Testis (tissue), 2 donors: ENCODE data around the gene KRTAP10-9.

Source experiments
- POLR2A ChIP-seq: fragments of 450-650 bp; IDR thresholded peaks from one replicate; pipeline ENCODE4 v1.6.1; 2017; ENCODE audit warnings: antibody characterized with exemption, mild to moderate bottlenecking, moderate library complexity
- TF ChIP-seq, protein P1 (sequence below), 3 experiments: fragments of 450-650 bp in 2 of 3; fragments of 200-600 bp in 1 of 3; sonication (generic) in 1 of 3; IDR thresholded peaks; one replicate each; pipeline ENCODE4 v1.5.1; 2016 to 2019; ENCODE audit warnings: antibody characterized with exemption in 3 of 3, mild to moderate bottlenecking in 2 of 3, moderate library complexity in 1 of 3

GRCh38 chr21:44589094-44589493 is 37.8 kb upstream of the KRTAP10-9 start:
- TF ChIP-seq, protein P1, sequence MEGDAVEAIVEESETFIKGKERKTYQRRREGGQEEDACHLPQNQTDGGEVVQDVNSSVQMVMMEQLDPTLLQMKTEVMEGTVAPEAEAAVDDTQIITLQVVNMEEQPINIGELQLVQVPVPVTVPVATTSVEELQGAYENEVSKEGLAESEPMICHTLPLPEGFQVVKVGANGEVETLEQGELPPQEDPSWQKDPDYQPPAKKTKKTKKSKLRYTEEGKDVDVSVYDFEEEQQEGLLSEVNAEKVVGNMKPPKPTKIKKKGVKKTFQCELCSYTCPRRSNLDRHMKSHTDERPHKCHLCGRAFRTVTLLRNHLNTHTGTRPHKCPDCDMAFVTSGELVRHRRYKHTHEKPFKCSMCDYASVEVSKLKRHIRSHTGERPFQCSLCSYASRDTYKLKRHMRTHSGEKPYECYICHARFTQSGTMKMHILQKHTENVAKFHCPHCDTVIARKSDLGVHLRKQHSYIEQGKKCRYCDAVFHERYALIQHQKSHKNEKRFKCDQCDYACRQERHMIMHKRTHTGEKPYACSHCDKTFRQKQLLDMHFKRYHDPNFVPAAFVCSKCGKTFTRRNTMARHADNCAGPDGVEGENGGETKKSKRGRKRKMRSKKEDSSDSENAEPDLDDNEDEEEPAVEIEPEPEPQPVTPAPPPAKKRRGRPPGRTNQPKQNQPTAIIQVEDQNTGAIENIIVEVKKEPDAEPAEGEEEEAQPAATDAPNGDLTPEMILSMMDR (IDR thresholded peaks at IDR 0.05) = no peak
- no peak for TF ChIP-seq POLR2A
